Neural crest cell (in vitro differentiated cells): Measurements from ENCODE around the gene ARHGAP40. TPM values are rescaled to one million over a fixed set of nuclear protein-coding genes. Genes with fewer than 3 reads are reported as not detected.

Experiments
- DNase-seq: peaks from one replicate; pipeline ENCODE4 v3.0.0; 2021; ENCODE audit warnings: low read depth, mixed read lengths, low spot score
- H3K27ac Mint-ChIP-seq: one replicate; pipeline ENCODE4 v1.8.0; 2021; ENCODE audit warnings: mild to moderate bottlenecking, mixed read lengths; ENCODE audit not compliant: unreplicated experiment
- H3K27me3 Mint-ChIP-seq: 2 replicates; pipeline ENCODE4 v1.8.0; 2021; ENCODE audit warnings: low read depth, mild to moderate bottlenecking, mixed read lengths
- H3K36me3 Mint-ChIP-seq: 2 replicates; pipeline ENCODE4 v1.8.0; 2021; ENCODE audit warnings: low read depth, mild to moderate bottlenecking, mixed read lengths
- H3K4me1 Mint-ChIP-seq: 2 replicates; pipeline ENCODE4 v1.8.0; 2021; ENCODE audit warnings: mixed read lengths
- H3K4me3 Mint-ChIP-seq: one replicate; pipeline ENCODE4 v1.8.0; 2021; ENCODE audit warnings: mild to moderate bottlenecking, mixed read lengths
- H3K9me3 Mint-ChIP-seq: 2 replicates; pipeline ENCODE4 v1.8.0; 2021; ENCODE audit warnings: mixed read lengths
- total RNA-seq: library from RNA; stranded (reverse); gene quantifications from 2 replicates; pipeline ENCODE4 v1.2.1, GENCODE V29; 2021
- TF ChIP-seq, protein P1 (sequence below): fragments of 200-600 bp; sonication (generic); conservative IDR thresholded peaks from 2 replicates; pipeline ENCODE4 v1.5.0; 2021; ENCODE audit warnings: antibody characterized with exemption, mild to moderate bottlenecking

Gene ARHGAP40
- total RNA-seq, 1 donor from 2014 or later: not detected

DNA sequence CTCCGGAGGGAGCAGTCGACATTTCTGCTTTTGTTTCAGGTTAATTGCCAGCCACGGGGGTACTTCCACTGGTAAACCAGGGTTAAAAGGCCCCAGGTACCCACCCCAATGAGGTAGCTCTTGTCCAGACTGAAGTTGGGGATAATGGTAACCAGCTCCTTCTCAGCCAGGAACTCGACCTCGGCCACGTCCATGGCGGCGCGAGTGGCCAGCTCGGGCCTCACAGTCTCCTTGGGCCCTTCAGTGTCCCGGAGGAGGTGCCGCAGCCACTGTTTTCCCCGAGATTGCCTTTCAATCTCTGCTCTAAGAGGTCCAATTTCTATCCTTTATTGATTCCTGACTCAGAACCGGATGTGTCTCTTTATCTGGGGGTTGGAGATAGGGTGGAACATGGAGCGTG, 13.7 kb downstream of the ARHGAP40 start:
- TF ChIP-seq, protein P1, sequence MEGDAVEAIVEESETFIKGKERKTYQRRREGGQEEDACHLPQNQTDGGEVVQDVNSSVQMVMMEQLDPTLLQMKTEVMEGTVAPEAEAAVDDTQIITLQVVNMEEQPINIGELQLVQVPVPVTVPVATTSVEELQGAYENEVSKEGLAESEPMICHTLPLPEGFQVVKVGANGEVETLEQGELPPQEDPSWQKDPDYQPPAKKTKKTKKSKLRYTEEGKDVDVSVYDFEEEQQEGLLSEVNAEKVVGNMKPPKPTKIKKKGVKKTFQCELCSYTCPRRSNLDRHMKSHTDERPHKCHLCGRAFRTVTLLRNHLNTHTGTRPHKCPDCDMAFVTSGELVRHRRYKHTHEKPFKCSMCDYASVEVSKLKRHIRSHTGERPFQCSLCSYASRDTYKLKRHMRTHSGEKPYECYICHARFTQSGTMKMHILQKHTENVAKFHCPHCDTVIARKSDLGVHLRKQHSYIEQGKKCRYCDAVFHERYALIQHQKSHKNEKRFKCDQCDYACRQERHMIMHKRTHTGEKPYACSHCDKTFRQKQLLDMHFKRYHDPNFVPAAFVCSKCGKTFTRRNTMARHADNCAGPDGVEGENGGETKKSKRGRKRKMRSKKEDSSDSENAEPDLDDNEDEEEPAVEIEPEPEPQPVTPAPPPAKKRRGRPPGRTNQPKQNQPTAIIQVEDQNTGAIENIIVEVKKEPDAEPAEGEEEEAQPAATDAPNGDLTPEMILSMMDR: no peak
- no peak for DNase-seq
- Mint-ChIP-seq H3K4me1 (no peaks in the 10 kb centered on the region), H3K36me3 (no peaks in the 10 kb centered on the region), H3K4me3 (no peak overlapping the region), H3K9me3 (no peaks in the 10 kb centered on the region), H3K27ac (no peak overlapping the region), H3K27me3 (peaks cover 35% of the 10 kb centered on the region)

DNA sequence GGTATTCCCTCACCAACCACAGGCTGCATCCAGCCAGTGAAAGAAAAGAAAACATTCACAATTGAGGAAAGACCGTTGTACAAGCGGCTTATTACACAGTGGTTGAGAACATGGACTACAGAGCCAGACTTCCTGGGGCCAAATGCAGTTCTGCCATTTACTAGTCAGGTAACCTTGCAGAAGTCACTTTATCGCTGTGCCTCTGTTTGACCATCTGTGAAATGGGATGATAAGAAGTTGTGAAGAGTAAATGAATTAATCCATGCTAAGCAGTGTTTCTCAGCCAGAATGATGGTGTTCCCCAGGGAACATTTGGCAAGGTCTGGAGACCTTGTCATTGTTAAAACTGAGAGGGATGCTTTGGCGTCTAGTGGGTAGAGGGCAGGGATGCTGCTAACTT, 14.8 kb downstream of the ARHGAP40 start:
- Mint-ChIP-seq H3K36me3 (no peaks in the 10 kb centered on the region), H3K27ac (no peak overlapping the region), H3K4me3 (no peak overlapping the region), H3K9me3 (no peaks in the 10 kb centered on the region), H3K4me1 (no peaks in the 10 kb centered on the region), H3K27me3 (peaks cover 38% of the 10 kb centered on the region)
- no peak for DNase-seq
- TF ChIP-seq, protein P1: no peak

DNA sequence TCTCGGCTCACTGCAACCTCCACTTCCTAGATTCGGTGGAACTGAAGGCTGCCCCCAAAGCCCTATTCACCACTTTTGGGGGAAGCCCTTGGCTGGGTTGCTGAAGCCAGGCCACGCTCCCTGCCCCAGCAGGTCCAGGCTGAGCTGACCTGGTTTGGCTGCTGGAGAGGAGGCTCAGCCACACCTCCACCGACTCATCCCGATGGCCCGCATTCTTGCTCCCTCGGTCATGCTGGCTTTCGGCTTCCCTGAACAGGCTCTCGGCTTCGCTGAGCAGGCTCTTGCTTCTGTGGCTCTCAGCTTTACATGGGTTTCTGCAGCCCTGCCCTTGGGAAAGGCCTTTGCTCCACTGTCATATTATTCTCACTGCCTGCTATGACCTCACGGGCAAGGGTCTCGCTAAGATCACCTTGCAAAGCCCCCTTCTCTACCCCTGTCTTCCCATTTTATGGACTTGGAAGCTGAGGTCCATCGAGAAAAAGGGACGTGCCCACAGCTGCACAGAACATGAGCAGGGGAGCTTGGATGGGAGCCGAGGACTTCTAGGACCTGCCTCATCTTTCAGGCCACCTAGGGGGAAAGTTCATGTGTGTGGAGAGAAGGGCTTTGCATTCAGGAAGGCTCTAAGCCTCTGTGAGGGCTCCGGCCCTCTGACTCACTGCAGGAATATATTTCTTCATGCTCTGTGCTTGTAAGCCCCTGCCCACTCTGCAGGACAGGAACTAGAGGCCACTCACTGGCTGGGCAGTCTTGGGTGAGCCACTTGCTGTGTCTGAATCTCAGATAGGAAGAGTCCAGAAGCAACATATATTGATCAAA, 15.6 kb downstream of the ARHGAP40 start:
- DNase-seq: no peak
- peaks cover 39% of the 10 kb centered on the region for H3K27me3 Mint-ChIP-seq

DNA sequence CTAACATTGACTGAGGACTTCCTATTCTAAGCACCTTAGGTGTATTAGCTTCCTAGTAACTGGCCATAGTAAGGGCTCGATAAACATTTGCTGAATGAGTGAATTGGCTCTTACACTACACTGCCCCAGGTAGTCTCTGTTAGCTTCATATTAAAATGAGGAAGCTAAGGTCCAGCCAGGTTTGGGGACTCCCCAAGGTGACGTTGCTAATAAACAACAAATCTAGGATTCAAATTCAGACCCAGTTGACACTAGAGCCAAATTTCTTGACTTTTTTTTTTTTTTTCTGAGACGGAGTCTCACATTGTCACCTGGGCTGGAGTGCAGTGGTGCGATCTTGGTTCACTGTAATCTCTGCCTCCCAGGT, 16.2 kb downstream of the ARHGAP40 start:
- Mint-ChIP-seq H3K27ac (no peak overlapping the region), H3K36me3 (no peaks in the 10 kb centered on the region), H3K9me3 (no peaks in the 10 kb centered on the region), H3K27me3 (peaks cover 40% of the 10 kb centered on the region), H3K4me3 (no peak overlapping the region), H3K4me1 (no peaks in the 10 kb centered on the region)
- TF ChIP-seq, protein P1: no peak
- DNase-seq: no peak

More for the DNA sequence above, 15.6 kb downstream of the ARHGAP40 start:
- no peaks in the 10 kb centered on the region for H3K9me3 Mint-ChIP-seq
- H3K4me3 Mint-ChIP-seq: no peak overlapping the region
- H3K27ac Mint-ChIP-seq: no peak overlapping the region
- no peaks in the 10 kb centered on the region for H3K36me3 Mint-ChIP-seq
- TF ChIP-seq, protein P1: no peak
- H3K4me1 Mint-ChIP-seq: no peaks in the 10 kb centered on the region

DNA sequence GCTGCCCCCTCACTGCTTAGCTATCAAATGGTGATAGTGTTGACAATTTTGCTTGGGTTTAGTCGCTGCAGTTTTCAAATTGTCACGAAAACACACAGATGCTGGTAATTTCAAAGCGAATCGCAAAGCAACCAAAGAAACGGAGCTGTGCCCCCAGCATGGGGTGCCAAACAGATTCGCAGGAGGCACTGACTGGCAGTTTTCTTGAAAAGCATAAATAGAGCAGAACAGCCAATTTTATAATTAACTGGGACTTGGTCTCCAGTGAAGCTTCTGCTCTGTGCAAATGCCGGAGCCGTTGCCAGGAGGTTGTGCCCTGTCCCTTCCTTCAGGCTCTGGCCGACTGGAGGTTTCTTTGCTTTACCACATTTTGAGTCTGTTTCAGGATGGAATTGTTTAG, 18.8 kb downstream of the ARHGAP40 start:
- no peak overlapping the region for H3K27ac Mint-ChIP-seq
- no peak for DNase-seq
- no peaks in the 10 kb centered on the region for H3K9me3 Mint-ChIP-seq
- TF ChIP-seq, protein P1: no peak
- H3K27me3 Mint-ChIP-seq: peaks cover 33% of the 10 kb centered on the region
- H3K4me3 Mint-ChIP-seq: no peak overlapping the region
- peaks cover 5% of the 10 kb centered on the region for H3K4me1 Mint-ChIP-seq
- no peaks in the 10 kb centered on the region for H3K36me3 Mint-ChIP-seq
